ENCODE data around the gene PITPNM1. TPM values are rescaled to one million over a fixed set of nuclear protein-coding genes. Genes with fewer than 3 reads are reported as not detected.

PITPNM1 gene
- total and polyA plus RNA-seq, 7 donors: 3.2 to 69.1 (median 16.0) TPM

DNA sequence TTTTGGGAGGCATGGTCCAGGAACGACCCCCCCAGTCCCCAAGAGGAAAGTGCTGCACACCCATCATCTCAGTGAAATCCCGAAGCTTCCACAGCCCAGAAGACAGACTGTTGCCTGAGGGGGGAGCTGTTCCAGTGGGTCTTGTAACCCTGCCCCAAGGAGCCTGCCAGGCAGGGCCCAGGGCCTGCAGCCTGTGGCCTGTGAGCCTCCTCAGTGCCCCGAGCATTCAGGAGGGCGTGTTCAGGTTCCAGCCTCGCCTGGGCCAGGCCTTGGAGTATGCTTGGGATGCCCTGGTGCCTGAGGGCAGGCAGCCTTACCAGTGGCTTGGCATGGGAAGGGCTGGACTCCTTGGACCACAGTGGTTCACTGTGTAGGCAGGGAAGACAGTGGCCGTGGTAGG is 36.0 kb upstream of the PITPNM1 start:
- Histone ChIP-seq H3K9me3 (no peaks in the 10 kb centered on the region), H3K4me3 (no peak overlapping the region), H3K27ac (no peak overlapping the region), H3K36me3 (no peaks in the 10 kb centered on the region), H3K27me3 (no peaks in the 10 kb centered on the region), H3K4me1 (no peaks in the 10 kb centered on the region)
- 63 to 88% methylated on average over 6 of the region's 6 CpGs for WGBS, 2 donors
- no peak for TF ChIP-seq POLR2AphosphoS5 (IDR thresholded peaks at IDR 0.05)
- TF ChIP-seq EP300 (IDR thresholded peaks at IDR 0.05): no peak
- TF ChIP-seq POLR2A (IDR thresholded peaks at IDR 0.05): no peak
- TF ChIP-seq, protein P1, sequence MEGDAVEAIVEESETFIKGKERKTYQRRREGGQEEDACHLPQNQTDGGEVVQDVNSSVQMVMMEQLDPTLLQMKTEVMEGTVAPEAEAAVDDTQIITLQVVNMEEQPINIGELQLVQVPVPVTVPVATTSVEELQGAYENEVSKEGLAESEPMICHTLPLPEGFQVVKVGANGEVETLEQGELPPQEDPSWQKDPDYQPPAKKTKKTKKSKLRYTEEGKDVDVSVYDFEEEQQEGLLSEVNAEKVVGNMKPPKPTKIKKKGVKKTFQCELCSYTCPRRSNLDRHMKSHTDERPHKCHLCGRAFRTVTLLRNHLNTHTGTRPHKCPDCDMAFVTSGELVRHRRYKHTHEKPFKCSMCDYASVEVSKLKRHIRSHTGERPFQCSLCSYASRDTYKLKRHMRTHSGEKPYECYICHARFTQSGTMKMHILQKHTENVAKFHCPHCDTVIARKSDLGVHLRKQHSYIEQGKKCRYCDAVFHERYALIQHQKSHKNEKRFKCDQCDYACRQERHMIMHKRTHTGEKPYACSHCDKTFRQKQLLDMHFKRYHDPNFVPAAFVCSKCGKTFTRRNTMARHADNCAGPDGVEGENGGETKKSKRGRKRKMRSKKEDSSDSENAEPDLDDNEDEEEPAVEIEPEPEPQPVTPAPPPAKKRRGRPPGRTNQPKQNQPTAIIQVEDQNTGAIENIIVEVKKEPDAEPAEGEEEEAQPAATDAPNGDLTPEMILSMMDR (IDR thresholded peaks at IDR 0.05): no peak
- intact Hi-C loops (cut with DNase I): no loop called here
- no peak for DNase-seq

- 54 to 80% methylated on average over 4 of the region's 4 CpGs for WGBS, 2 donors
- no peaks in the 10 kb centered on the region for H3K9me3 ChIP-seq
- DNase-seq: peak; percentile 4
- TF ChIP-seq POLR2A (IDR thresholded peaks at IDR 0.05): no peak
- TF ChIP-seq POLR2AphosphoS5 (IDR thresholded peaks at IDR 0.05): no peak
- no peak for TF ChIP-seq EP300 (IDR thresholded peaks at IDR 0.05)
- TF ChIP-seq, protein P1 (IDR thresholded peaks at IDR 0.05): no peak
- no peak overlapping the region for H3K27ac ChIP-seq
- H3K4me1 ChIP-seq: no peaks in the 10 kb centered on the region
- H3K4me3 ChIP-seq: no peak overlapping the region
- H3K36me3 ChIP-seq: no peaks in the 10 kb centered on the region
- intact Hi-C loops (cut with DNase I): no loop called here
- H3K27me3 ChIP-seq: no peaks in the 10 kb centered on the region
Measured at GRCh38 chr11:67539550-67539949, 34.4 kb upstream of the PITPNM1 start.

GRCh38 chr11:67538823-67539505 is 33.8 kb upstream of the PITPNM1 start:
- Histone ChIP-seq H3K27me3 (no peaks in the 10 kb centered on the region), H3K9me3 (no peaks in the 10 kb centered on the region), H3K4me1 (no peaks in the 10 kb centered on the region), H3K36me3 (no peaks in the 10 kb centered on the region), H3K4me3 (no peak overlapping the region), H3K27ac (no peak overlapping the region)
- 84 to 92% methylated on average over 10 of the region's 10 CpGs for WGBS, 2 donors
- no peak for TF ChIP-seq EP300 (IDR thresholded peaks at IDR 0.05)
- no peak for TF ChIP-seq POLR2A (IDR thresholded peaks at IDR 0.05)
- no peak for TF ChIP-seq POLR2AphosphoS5 (IDR thresholded peaks at IDR 0.05)
- TF ChIP-seq, protein P1 (IDR thresholded peaks at IDR 0.05): no peak
- DNase-seq: peak; percentile 40
- intact Hi-C loops (cut with DNase I): no loop called here

GRCh38 chr11:67538306-67538705 is 33.1 kb upstream of the PITPNM1 start:
- no peaks in the 10 kb centered on the region for H3K4me1 ChIP-seq
- DNase-seq: peak; percentile 15
- H3K27me3 ChIP-seq: no peaks in the 10 kb centered on the region
- H3K27ac ChIP-seq: no peak overlapping the region
- H3K36me3 ChIP-seq: no peaks in the 10 kb centered on the region
- TF ChIP-seq EP300 (IDR thresholded peaks at IDR 0.05) (no peak), POLR2AphosphoS5 (IDR thresholded peaks at IDR 0.05) (no peak)
- 81% methylated on average over 6 of the region's 6 CpGs for WGBS, 2 donors
- intact Hi-C loops (cut with DNase I): no loop called here
- H3K4me3 ChIP-seq: no peak overlapping the region
- peaks cover 0 to under 1% (median 0%) of the 10 kb centered on the region in 4 donors for H3K9me3 ChIP-seq

DNA sequence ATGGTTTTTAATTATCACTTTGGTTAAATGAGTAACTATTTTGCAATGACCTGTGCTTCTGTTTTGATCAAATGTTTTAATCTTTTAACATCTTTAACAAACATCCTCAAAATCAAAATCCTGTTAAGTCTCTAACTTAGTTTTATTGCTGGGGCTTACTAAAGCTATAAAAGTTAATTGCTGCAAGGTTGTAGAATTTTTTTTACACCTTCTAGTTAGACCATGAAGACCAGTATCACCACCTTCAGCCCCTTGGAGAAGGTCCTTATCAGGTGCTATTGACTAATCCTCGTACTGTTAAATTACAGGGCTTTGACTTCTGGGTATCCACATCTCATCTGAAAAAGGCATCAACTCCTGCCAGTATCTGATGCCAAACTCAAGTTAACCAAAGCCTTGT is 30.4 kb upstream of the PITPNM1 start:
- no peaks in the 10 kb centered on the region for H3K36me3 ChIP-seq
- TF ChIP-seq POLR2AphosphoS5 (IDR thresholded peaks at IDR 0.05) (no peak), POLR2A (IDR thresholded peaks at IDR 0.05) (no peak), EP300 (IDR thresholded peaks at IDR 0.05) (no peak)
- TF ChIP-seq, protein P1 (IDR thresholded peaks at IDR 0.05): no peak
- intact Hi-C loops (cut with DNase I): no loop called here
- 11 to 62% methylated on average over 1 of the region's 1 CpG for WGBS, 2 donors
- H3K27me3 ChIP-seq: no peaks in the 10 kb centered on the region
- no peak for DNase-seq
- H3K4me1 ChIP-seq: no peaks in the 10 kb centered on the region
- H3K9me3 ChIP-seq: peaks cover 0 to 5% (median 0%) of the 10 kb centered on the region in 4 donors
- H3K27ac ChIP-seq: no peak overlapping the region
- H3K4me3 ChIP-seq: no peak overlapping the region

Measured in sigmoid colon (tissue), 7 donors.